Measurements from ENCODE around the gene NT5C.
"Not testable (repeated sequence)": the region's sequence is repeated elsewhere in the genome, so short reads cannot be mapped to it uniquely, and the experiment has no call there.

Gene NT5C

DNA sequence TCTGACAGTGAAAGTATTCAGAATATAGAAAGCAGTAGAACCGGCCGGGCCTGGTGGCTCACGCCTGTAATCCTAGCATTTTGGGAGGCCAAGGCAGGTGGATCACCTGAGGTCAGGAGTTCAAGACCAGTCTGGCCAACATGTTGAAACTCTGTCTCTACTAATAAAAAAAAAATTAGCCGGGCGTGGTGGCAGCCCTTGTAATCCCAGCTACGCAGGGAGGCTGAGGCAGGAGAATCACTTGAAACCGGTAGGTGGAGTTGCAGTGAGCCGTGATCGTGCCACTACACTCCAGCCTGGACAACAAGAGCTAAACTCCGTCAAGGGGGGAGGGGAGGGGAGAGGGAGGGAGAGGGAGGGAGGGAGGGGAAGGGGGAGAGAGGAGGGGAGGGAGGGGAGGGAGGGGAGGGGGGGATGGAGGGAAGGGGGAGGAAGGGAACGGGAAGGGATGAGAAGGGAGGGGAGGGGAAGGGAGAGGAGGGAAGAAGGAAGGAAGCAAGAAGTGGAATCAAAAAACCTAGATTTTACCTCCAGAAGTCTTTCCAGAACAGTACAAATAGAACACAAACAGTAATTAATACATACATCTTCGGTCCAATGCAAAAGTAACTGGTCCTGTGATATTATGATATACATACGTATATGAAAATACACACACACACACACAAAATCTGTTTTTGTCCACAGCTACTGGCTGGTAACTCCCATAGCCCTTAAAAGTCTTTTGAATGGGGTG lies 10.9 kb upstream of the NT5C start:
- peak in 1 of 3 experiments; percentile 5 for DNase-seq

DNA sequence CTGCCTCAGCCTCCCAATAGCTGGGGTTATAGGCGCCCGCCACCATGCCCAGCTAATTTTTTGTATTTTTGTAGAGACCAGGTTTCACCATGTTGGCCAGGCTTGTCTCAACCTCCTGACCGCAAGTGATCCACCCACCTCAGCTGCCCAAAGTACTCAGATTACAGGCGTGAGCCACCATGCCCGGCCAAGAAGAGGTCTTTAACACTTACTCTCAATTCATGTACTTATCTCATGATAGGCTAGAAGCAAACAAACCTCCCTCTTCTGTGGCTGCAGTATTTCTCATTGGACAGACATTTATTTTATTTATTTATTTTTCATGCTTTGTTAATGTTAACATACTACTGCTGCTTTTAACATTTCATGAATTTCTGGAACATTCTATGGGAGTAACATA lies 7.0 kb upstream of the NT5C start:
- DNase-seq, result no peak

DNA sequence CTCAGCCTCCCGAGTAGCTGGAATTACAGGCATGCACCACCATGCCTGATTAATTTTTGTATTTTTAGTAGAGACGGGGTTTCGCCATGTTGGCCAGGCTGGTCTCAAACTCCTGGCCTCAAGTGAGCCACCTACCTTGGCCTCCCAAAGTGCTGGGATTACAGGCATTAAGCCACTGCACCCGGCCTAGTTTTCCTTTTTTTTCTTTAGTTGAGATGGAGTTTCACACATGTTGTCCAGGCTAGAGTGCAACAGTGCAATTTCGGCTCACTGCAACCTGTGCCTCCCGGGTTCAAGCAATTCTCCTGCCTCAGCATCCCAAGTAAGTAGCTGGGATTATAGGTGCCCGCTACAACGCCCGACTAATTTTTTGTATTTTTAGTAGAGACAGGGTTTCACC lies 6.2 kb upstream of the NT5C start:
- not testable (repeated sequence) for DNase-seq

DNA sequence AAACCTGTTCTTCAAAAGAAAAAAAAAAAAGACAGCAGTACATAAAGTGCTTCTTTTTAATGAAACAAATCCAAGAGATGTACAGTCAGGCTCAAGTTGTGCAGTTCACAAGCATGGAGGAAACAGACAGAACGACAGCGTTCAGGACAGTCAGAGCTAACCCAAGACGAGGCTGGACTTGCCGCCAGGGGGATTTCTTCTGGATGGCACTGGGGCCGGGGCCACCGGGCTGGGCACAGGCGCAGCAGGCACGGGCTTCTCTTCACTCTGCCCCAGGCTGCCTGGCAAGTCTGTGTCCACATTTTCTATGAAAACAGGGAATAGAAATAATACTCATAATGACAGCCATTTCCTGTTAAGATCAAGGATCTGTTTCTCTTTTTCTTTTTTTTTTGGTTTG lies 4.4 kb upstream of the NT5C start:
- DNase-seq, result no peak

DNA sequence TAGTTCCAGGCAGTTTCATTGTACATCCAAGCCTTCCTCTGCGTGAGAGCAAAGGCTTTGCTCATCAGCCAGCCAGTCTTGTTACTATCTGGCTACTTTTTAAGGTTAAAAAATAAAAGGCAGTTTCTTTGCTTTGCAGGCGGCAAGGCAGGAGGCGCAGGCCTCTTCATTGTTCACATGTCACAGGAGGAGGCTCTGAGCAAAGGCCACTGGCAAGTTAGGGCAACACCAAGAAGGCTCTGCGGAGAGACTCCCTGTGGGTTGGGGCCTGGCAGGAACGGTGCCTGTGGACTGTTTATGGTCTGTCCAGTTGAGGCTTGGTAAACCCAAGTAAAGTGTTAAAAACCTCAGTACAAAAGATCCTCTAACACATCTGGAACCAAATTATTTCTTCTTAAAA lies 3.9 kb upstream of the NT5C start:
- DNase-seq, result no peak

DNA sequence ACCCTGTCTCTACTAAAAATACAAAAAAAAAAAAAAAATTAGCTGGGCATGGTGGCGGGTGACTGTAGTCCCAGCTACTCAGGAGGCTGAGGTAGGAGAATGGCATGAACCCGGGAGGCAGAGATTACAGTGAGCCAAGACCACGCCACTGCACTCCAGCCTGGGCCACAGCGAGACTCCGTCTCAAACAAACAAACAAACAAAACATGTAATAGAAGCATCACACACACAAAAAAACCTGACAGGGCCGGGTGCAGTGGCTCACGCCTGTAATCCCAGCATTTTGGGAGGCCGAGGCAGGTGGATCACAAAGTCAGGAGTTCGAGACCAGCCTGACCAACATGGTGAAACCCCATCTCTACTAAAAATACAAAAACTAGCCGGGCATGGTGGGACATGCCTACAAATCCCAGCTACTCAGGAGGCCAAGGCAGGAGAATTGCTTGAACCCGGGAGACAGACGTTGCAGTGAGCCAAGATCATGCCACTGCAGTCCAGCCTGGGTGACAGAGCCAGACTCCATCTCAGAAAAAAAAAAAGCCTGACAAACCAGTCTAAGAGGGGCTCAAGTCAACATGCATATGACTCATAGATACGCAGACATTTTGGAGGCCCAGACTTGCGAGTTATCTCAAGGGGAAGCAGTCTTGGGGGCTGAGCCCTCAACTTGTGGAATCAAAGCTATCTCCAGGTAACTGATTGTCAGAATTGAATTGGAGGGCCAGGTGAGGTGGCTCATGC lies 2.2 kb upstream of the NT5C start:
- not testable (repeated sequence) for DNase-seq

DNA sequence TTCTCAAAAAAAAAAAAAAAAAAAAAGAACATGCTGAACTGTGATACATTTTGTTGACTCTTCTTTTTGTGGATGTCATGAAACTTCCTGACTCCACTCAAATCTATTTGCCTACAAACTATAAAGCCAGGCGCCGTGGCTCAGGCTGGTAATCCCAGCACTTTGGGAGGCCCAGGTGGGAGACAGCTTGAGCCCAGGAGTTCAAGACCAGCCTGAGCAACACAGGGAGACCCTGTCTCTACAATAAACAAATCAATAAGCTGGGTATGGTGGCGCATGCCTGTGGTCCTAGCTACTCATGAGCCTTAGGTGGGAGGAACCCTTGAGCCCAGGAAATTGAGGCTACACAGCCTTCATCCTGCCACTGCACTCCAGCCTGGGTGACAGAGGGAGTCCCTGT lies 1.5 kb upstream of the NT5C start:
- DNase-seq, result no peak

DNA sequence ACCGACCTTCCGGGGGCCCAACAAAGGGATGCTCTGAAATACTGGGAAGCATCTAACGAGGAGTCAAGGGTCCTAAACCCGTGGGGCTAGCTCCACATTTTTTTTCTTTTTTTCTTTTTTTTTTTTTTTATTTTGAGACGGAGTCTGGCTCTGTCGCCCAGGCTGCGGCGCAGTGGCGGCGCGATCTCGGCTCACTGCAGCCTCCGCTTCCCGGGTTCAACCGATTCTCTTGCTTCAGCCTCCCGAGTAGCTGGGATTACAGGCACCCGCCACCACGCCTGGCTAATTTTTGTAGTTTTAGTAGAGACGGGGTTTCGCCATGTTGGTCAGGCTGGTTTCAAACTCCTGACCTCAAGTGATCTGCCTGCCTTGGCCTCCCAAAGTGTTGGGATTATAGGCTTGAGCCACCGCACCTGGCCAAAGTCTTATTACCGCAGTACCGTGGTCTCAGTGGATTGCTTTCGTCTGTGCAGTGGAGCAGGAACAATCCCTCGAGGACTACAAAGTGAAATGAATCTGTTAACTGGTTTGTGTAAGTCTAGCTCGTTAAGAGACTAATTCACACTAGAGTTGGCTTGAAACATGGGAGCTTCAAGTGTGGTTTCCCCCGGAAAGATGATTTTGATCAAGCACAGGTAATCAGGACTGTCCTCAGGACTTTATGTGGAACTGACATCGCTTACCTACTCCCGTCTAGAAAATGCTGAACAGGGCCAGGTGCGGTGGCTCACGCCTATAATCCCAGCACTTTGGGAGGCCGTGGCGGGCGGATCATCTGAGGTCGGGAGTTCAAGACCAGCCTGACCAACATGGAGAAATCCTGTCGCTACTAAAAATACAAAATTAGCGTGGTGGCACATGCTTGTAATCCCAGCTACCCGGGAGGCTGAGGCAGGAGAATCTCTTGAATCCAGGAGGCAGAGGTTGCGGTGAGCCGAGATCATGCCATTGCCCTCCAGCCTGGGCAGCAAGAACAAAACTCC lies 767 bp upstream of the NT5C start:
- DNase-seq, result peak in 1 of 3 experiments; percentile 24

DNA sequence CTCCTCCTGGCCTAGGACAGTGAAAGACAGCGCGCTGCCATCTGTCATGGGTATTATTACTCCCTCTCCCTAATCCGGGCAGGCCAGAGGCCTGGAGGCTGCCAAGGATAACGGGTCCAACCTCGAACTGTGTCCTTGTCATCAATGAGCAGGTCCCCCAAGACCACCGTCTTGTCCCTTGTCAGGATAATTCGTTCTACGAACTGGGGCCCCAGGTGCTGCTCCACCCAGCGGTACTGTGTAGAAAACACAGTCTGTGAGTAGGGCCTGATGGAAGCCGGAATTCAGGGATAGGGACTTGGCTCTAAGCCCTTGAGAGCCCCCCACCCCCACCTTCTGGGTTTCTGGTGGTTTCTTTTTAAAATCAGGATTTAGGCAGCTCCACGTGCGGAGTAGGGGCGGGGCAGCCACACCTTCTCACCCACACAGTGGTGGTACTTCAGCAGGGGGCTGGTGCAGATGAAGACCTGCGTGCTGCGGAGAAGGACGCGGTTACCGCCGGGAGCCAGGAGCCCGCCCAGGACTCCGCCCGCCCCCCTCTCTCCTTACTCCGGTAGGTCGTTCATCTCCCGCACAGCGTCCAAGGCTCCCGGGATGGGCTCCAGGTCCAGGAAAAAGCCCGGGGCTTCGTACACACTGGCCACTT lies 787 bp downstream of the NT5C start:
- DNase-seq, result peak in 2 of 3 experiments; percentile 80 to 81

DNA sequence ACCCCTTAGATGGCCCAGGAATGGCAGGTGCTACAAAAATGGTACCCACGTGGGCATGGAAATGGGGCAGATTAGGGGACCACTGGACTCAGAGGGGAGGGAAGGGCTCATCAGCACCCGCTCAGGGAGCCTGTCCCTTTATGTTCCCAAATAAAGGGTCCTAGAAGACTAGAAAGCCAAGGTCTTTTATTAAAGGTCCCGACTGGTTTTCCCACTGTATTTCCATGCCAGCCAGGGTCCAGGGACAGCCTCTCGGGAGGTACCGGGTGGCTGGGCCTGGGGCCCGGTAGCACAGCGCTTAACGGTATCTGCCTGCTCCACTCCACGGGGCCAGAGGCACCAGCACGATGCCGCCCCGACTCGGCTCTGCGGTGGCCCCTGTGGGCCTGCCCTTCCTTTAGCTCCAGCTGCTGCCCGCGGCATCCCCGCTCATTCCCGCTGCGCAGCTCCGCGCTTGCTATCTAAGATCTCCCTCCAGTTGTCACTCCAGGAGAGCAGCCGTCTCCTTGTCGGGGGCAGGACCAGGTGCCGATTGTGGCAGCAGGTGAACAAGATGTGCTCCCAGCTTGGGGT lies 1.4 kb downstream of the NT5C start:
- no peak for DNase-seq

DNA sequence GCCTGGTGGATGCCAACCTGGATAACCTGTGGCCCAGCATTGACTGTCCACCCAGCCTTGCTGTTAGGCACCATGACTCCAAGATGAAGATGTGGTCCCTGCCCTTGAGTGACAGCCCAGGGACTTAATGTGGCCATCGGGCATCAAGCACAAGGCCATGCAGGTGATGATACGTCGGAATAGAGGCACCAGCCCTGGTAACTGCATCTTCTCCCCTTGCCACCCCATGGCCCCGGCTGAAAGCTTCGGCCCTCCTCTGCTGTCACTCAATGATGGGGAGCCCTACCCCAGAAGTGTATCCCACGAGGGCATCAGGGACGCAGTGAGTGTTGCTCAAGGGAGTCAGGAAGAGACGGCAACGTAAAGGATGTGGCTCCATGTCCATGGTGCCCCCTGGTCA lies 2.0 kb downstream of the NT5C start:
- no peak for DNase-seq

DNA sequence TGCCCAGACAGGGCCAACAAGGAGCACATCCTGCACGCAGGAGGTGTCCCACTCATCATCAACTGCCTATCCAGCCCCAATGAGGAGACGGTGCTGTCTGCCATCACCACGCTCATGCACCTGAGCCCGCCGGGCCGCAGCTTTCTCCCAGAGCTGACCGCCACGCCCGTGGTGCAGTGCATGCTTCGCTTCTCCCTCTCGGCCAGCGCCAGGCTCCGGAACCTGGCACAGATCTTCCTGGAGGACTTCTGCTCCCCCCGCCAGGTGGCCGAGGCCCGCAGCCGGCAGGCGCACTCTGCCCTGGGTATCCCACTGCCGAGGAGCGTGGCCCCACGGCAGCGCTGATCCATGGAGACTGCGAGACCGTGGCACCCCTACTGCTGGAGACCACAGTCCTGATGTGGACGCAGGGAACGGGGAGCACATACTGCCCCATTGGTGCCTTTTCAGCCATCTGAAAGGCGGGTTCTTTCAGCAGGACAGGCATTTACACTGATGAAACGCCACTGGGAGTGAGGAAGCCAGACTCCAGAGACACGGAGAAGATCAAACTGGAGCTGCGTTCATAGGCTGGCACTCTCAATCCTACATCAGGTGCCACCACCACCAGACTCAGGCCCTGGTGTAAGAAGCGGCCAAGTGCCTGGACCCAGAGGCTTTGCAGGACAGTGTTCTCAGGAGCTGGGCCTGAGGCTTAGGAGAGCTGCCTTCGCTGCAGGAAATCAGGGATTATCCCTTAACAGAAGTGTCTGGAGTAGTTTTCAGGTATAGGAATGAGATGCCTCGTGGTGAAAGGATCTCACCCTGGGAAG lies 2.6 kb downstream of the NT5C start:
- no peak for DNase-seq

DNA sequence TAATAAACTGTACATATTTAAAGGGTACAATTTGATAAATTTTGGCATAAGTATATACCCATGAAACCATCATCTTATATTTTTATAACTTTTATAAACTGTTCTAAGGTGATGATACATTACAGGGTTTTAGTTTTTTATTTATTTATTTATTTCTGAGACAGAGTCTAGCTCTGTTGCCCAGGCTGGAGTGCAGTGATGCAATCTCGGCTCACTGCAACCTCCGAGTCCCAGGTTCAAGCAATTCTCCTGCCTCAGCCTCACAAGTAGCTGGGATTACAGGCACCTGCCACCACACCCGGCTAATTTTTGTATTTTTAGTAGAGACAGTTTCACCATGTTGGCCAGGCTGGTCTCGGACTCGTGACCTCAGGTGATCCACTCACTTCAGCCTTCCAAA lies 3.6 kb downstream of the NT5C start:
- DNase-seq, result not testable (repeated sequence)

DNA sequence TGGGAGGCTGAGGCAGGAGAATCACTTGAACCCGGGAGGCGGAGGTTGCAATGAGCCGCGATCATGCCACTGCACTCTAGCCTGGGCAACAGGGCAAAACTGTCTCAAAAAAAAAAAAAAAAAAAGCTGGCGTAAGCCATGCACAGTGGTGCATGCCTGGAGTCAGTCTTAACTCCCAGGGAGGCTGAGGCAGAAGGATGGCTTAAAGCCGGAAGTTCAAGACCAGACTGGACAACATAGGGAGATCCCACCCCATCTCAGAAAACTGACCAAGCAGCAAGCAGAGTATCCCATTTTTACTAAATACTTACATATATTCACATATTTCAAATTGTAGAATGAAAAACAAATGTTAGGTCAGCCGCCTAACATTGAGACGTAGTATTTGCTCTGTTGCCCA lies 4.6 kb downstream of the NT5C start:
- no peak for DNase-seq

DNA sequence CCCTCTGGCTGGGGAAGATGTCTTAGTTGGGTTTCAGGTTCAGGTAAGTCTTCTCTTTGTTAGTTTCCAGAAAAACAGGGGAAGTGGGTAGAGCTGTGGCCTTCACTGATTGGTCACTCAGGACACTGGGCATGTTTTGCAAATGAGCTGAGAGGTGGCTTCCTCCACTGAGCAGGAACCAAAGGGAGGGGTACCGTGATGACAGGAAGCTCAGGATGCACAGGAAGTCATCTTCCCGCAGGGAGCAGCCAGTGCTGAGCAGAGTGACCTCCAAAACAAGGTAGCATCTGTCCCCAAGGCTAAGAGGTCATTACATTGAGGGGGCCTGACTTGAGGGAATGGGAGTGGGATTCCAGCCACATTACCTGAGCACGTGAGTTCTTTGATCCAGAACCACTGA lies 5.6 kb downstream of the NT5C start:
- DNase-seq, result no peak

DNA sequence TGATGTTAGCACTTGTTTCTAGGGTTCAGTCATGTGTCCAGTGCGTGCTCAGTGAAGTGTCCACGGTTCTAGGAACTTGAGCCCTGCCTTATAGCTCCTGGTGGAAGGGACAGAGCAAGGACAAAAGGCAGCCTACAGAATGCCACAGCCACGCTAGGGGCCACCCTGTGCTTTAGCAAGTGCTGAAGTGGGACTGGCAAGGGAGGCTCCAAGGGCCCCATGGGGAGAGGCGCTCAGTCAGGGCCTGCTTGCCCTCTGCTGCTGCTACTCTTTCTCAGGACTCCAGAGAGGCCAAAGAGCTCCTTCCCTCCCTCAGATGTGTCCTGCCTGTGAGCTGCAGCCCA lies 6.8 kb downstream of the NT5C start:
- DNase-seq, result no peak

DNA sequence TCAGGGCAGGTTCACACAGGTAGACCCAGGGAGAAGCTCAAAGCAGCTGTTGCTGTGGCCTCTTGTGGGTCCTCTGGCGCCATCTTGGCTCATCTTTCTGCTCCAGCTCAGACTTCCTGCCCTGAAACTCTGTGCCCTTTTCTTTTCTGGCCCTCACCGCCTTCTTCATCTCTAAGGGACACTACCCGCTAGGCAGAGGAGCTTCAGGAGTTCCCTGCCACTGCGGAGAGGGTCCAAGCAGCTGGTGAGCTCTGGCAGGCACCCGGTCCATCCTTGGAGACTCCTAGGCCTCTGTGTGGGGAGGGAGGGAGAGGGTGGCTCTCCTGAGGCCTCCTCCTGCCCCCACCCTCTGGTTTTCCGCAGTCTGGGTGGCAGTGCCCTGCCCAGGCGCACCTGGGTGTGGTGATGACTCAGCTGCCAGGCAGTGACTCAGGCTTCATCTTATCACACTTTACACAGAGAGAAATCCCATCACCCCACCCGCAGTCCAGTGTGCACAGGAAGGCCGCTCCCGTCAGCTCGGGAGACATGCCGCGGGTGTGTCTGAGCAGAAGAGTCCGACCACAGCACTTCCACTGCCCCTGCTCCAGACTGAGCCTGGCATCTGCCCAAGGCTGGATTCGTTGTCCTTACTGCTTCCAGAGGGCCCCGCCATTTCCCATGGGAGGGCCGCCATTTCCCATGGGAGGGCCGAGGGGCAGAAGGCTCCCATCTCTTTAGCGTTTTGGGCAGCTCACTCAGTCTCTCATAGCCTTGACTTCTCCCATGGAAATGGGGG lies 7.3 kb downstream of the NT5C start:
- DNase-seq, result peak in 1 of 3 experiments; percentile 41

DNA sequence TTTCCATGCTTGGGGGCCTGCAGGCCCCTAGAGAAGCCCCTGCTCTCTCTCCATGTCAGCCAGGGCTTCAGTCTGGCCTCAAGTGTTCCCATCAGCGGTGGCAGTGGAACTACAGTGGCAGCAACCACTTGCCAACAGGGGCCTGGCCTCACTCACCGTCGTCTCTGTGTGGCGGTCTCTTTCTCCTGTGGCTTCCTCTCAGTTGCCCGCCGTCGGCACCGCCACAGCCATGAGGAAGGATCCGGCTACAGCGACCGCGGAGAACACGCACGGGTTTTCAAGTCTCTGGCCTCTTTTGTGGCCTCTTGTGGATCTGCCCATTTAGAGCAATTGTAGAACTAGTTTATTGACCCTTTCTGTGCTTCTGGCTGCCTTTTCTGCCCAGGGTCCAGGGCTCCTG lies 13.2 kb downstream of the NT5C start:
- no peak for DNase-seq

DNA sequence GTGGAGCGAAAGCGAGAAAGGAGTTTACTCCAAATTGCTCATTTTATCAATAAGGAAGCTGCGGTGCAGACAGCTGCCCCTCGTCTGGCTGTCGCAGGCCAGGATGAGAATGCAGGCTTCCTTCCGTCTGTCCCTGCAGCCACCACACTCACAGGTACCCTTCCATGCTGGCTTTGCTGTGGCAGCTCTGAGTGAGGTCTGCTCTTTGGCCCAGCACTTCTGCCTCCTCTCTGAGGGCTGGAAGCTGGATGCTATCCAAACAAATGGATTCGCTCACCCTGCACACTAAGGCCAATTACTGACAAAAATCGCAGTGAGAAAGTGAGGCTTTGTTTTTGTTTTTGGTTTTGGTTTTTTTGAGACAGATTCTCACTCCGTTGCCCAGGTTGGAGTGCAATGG lies 14.8 kb downstream of the NT5C start:
- DNase-seq, result no peak

DNA sequence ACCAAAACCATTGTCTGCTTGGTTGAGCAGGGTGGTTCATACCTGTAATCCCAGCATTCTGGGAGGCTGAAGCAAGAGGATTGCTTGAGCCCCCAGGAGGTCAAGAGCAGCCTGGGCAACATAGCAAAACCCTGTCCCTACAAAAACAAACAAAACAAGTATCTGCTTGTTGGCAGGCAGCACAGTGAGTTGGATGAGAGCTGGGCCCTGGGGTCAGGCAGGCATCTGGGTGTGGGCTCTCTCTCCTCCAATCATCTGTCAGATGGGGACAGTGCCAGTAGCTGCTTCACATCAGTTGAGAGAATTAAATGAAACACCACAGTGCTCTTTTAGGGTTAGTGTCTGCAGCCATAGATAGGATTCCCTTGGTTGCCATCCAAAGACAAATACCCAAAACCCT lies 16.0 kb downstream of the NT5C start:
- DNase-seq, result no peak
